Occipital lobe (tissue), 2 donors: Measurements from ENCODE around the gene TMC4. TPM values are rescaled to one million over a fixed set of nuclear protein-coding genes. Genes with fewer than 3 reads are reported as not detected.
A peak's percentile ranks its signal among the peaks of the same experiment; 100 is the strongest.

Experiments
- DNase-seq: peaks from one replicate; lab custom pipeline; 2025; lab: John Stamatoyannopoulos, UW
- total RNA-seq: library from RNA; depleted of rRNA; stranded (reverse); fragments of >200 nt; gene quantifications from one replicate; pipeline ENCODE4 v1.2.3, GENCODE V29; 2014

The TMC4 gene
- total RNA-seq, 1 donor from 2014 or later: not detected

GRCh38 chr19:54154603-54155345 lies 18.2 kb downstream of the TMC4 start:
- DNase-seq: no peak

- DNase-seq: no peak
Observed at GRCh38 chr19:54153731-54154326, 19.1 kb downstream of the TMC4 start.

GRCh38 chr19:54152878-54153524 lies 20.0 kb downstream of the TMC4 start:
- no peak for DNase-seq

GRCh38 chr19:54152267-54152666 lies 20.7 kb downstream of the TMC4 start:
- DNase-seq: no peak

GRCh38 chr19:54151362-54152035 lies 21.5 kb downstream of the TMC4 start:
- peak; percentile 12 for DNase-seq

- DNase-seq: no peak
Observed at GRCh38 chr19:54149021-54149812, 23.7 kb downstream of the TMC4 start.

GRCh38 chr19:54148158-54148557 lies 24.8 kb downstream of the TMC4 start:
- DNase-seq: no peak

GRCh38 chr19:54147676-54148075 lies 25.3 kb downstream of the TMC4 start:
- no peak for DNase-seq

- no peak for DNase-seq
Observed at GRCh38 chr19:54145541-54146158, 27.3 kb downstream of the TMC4 start.

GRCh38 chr19:54142166-54142780 lies 30.7 kb downstream of the TMC4 start:
- no peak for DNase-seq

GRCh38 chr19:54141356-54141755 lies 31.6 kb downstream of the TMC4 start:
- no peak for DNase-seq

GRCh38 chr19:54138489-54139256 lies 34.3 kb downstream of the TMC4 start:
- no peak for DNase-seq

GRCh38 chr19:54137699-54138488 lies 35.1 kb downstream of the TMC4 start, which contains the start of gene CNOT3:
Gene CNOT3 (plus strand): TSS chr19:54137762. CDS start chr19:54142979, 5,217 bp downstream.
- DNase-seq: no peak

GRCh38 chr19:54136864-54137698 lies 35.9 kb downstream of the TMC4 start:
- DNase-seq: peak; percentile 100

- no peak for DNase-seq
Observed at GRCh38 chr19:54136086-54136863, 36.7 kb downstream of the TMC4 start.

GRCh38 chr19:54133957-54134590 lies 38.9 kb downstream of the TMC4 start:
- no peak for DNase-seq
